Activated CD4-positive, alpha-beta T cell treated with anti-CD3 and anti-CD28 coated beads, Interleukin-2, amount 50 U/mL, for 4 hours (primary cell): ENCODE results near the gene DACH2.

ENCODE experiments used
- DNase-seq, 2 experiments: peaks; one replicate each; pipeline ENCODE4 v3.0.0-alpha.2; 2020

DACH2 gene

DNA sequence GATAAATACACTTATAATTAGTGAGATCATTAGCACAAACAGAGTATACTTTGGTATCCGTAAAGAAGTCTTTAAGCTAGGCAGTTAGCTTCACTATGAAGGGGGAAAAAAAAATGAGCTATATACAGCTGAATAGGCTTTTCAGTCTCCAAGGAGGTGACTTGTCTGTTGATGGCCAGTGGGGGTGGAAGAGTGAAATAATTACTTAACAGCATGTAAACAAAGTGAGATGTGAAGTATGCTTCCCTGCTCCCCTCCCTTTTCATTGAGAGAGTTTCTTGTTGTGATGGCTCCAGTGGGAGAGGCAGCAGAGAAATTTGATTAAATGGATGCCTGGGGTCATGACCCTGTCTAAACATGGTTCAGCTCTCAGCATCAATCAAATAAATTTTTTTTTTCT is 180.9 kb downstream of the DACH2 start:
- no peak for DNase-seq

DNA sequence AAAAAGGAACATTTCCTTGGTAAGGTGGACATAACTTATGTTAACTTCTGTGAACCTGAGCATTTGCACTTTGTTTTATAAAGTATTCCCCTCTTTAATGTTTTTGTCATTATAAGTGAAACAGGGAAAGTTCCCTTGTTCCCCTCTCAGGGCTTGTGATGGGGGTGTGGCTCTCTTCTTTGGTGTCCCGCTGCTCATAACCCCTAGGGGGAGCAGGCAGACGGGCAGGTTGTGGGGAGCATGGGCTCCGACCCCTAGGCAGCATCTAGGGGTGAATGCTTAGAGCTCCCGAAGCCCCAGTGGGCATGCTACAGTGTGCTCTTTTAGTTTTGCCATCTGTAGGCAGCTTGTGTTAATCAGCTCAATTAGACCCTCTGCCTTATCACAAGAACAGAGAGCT is 200.4 kb downstream of the DACH2 start:
- DNase-seq = no peak

DNA sequence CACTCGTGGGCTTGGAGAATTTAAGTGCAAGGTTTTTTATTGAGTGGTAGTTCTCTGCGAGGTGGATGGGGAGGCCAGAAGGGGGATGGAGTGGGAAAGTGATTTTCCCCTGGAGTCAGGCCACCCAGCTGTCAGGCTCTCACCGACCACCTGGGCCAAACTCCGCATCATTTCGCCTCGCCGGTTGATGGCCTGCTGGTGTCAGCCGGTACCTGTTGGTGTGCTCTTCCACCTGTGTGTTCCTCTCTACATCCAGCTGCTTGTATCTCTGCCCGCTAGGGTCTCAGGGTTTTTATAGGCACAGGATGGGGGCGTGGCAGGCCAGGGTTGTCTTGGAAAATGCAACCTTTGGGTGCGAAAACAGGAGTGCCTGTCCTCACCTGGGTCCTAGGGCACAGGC is 200.9 kb downstream of the DACH2 start:
- DNase-seq = no peak

DNA sequence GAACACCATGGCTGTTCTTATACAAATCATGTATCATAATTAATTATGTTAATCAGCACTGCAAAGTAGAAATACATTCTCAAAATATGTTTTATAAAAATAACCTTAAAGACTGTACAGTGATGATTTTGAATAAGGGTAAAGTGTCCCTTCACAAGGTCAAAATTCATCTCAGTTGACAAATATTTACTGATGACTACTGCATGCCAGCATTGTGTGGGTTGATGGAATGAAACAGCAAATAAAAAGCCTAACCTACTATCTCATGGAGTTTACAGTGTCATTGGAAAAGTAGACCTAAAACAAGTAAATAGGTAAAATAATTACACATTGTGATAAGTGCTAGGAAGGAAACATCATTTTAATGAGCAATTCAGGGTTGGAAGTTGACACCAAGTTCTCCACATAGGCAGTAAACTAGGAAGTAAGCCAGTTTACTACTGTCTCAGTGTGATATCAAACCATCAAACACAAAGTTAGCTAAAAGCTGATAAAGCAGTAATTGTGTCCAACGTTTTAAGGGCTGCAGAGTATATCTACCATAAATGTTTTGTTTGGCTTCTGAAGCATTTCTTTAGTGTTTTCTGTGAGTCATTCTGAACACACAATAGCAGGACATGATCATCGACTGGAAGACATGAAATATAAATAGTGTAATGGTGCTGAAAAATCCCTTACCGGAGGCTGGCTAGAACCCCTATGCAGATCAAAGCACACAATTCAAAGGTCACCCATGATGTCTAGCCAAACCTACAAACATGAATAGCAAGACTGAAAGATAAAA is 221.8 kb downstream of the DACH2 start:
- DNase-seq = no peak

DNA sequence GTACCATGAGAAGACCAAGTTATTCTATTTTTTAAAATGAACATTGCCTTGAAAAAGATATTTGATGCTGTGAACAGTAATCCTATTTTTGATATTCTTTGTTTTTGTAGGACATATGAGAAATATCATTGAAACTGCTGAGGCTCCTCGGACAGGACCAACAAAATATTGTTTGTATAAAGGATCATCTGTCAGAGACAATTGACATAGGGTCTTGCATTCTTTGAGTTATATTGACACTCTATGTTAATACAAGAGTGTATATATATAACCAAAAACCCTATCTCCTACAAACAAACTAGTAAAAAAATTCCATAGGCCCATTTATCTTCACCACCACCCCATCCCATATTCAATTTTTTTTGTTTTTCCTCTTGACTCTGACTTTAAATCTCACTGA is 222.7 kb downstream of the DACH2 start:
- DNase-seq = no peak

DNA sequence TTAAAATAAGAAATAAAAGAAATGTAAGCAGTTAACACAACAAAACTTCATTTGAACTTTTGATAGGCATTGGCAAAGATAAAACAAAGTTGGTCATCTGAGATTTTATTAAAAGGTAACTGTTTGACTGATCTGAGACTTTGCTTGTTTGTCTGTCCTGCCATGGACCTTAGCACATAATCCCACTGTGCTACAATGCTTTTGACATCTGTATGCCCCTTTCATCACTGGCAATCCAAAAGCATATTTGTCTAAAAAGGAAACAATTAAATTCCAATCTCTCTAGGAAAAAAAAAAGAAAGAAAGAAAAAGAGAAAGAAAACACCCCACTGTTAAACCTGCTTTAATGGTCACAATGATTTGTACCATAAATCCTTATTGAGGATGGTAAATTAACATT is 231.0 kb downstream of the DACH2 start:
- DNase-seq = no peak

DNA sequence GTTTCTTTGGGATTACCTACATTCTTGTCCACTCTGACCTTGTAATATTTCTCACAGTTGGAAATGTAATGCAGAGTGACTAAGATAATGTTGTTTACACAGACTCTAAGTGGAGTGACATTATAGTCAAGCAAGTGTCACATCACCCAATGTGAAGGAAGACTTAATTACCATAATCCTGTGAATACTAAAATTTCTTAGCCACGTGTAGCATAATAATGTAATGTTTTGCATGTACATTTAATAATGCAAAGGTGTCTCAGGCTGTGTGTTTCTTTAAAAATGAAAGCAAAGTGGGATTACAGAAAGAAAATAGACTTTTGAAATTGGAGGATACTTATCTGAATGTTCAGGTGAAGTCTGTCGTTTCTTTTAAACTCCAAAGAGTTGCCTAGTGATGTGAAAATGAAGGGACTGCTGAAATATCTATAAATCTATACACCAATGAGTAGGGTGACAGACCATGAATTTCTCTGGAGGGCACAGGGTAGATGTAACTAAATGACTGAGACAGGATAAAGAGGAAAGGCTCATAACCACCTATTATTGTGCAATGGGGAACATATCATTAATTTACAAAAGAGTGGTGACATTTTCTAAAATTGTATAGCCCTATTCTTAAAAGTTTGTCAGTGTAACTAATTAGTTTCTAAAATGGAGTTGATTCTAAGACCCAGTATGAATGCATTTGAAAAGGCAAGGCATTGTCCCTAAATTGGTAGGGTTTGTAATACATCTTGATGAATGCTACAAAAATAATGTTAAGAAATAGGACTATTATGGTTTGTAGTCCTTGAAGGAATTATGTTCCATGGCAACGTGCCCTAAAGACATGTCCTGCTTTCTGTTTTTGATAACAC is 235.7 kb downstream of the DACH2 start:
- DNase-seq = no peak

DNA sequence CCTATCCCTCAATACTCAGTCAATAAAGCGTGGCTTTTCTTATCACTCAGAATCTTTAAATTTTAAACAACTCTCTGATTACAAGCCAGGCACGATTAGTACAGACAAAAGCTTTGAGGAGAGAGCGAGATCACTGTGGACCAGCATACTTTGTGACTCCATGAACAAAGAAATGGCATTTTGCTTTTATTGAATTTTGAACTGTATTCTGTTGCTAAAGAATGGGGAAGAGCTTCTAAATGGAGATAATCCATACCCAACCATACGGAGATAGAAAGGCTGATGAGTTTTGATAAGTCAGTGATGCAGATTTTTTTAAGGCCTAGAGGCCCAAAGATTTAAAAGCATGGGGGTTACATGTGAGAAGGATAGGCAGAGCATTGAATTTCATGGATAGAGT is 259.1 kb downstream of the DACH2 start:
- DNase-seq = no peak

DNA sequence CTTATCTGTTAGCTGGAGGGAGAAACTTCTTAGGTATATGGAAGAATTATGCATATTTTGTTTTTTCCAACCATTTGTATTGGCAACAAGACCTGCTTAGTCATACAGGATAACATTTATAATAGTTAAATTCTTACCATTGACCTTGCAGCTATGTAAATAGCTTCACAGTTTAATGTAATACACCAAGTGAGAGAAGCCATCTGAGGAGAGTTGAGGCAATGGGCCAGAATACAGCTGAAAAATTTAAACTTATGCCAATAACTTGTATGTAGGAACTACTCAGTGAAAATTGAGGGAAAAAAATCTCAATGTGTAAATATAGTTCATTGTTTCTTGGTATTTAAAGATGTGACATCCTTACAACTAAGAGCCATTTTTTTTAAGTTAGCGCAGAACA is 273.5 kb downstream of the DACH2 start:
- no peak for DNase-seq

DNA sequence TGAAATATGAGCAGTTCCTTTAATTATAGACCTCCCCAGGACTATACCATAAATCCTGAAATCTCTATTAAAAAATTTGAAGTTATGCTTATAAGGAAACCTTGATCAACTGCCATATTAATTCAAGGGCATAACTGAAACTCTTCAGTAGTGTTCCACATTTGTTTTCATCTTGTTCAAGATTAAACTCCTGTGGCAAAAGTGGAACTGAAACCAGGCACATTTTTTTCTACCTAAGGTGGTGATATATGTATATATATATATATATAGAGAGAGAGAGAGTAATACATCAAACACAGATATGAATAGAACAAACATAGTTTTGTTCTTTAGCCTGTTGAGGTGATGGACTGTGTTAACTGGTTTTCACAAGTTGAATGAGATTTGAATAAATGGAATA is 287.9 kb downstream of the DACH2 start:
- DNase-seq = no peak

DNA sequence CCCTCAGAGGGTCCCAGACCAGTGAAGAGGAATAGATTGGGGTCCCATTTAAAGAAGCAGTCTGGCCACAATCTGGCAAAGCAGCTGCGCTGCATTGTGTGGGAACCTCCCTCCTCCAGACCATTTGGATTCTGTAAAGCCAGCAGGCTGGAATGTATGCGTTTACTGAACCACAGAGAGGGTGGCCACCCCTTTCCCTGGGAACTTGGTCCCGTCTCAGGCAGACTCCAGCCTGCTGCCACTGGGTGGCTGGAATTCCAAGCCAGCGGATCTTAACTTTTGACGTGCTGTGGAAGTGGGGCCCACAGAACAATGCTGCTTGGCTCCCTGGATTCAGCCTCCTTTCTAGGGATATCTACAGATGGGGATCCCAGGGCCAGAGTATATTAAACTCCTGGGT is 307.2 kb downstream of the DACH2 start:
- no peak for DNase-seq

DNA sequence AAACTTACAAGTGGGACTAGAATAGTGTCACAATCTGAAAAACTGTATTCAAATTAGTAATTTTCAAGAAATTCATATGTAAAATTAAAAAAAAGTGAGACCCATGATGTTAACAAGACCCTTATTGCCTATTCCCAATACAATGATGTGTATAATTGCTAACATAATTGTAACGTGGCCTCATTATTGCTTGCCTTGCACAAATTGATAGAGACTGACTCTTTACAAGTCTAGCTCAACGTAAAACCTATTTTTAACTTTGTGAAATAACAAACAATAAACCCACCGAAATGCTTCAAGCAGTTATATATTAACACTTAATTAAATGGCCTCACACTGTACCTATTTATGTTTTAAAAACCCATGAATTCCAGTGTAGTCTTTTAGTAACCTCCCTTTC is 312.5 kb downstream of the DACH2 start:
- DNase-seq = no peak

DNA sequence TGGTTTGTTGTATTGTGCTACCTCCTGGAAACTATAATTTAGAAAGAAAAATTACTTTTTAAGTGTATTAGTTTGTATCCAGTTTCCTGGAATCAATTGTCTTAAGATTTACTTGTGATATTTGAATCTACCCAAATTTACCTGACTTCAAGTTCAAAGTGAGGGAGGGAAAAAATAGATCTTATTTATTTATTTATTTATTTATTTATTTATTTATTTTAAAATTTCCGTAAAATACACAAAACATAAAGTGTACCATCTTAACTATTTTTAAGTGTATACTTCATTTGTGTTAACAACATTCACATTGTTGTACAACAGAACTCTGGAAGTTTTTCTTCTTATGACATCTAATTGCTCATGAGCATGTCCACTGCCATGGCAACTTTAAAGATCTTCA is 356.0 kb downstream of the DACH2 start:
- DNase-seq = no peak

DNA sequence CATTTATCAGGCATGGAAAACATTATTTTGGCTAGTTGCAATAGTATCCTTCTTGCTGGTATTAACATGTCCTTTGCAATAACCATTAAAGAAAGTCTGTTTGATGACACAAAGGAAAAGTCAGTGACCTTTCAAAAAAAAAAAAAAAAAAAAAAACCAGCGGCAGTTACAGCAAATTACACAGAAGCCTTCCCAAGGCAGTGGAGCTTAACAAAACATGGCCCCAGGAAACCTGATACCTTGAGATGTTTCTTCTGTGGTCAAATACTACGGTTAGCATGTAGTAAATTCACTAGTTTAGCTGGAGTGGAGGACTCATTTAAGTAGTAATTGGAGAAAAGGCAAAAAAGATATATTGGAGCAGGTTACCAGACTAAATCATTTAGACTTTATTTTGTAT is 359.1 kb downstream of the DACH2 start:
- DNase-seq = no peak

DNA sequence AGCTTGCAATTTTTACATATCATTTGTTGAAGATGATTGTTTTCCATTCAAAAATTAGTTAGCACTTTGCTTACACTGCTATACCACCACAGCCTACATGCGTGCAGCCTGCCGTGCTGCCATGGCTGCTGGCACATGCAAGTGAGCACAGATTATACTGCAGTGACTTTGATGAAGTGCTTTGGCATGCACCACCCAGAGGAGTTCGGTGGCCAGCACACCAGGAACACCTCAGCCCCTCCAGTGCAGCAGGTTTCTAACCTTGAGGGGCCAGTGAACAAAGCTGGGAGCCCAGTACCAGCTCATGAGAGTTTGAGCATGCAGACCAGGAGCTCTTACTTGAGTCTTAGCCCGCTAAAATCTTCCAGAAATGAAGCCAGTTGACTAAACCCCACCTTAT is 431.5 kb downstream of the DACH2 start:
- DNase-seq = no peak

DNA sequence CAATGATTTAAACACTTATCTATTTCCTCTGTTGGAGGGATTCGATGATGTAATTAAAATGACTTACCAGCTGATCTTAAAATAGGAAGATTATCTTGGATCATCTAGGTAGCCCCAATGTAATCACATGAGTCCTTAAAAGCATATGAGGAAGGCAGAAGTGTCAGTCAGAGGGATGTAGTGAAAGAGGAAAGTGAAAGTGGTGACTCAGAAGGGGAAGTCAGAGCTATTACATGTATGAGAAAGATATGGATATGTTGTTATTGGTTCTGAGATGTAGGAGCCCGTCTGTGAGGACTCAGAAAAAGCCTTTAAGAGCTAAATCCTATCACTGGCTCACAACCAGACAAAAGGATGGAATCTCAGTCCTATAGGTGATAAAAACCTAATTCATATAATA is 456.4 kb downstream of the DACH2 start:
- DNase-seq = no peak

DNA sequence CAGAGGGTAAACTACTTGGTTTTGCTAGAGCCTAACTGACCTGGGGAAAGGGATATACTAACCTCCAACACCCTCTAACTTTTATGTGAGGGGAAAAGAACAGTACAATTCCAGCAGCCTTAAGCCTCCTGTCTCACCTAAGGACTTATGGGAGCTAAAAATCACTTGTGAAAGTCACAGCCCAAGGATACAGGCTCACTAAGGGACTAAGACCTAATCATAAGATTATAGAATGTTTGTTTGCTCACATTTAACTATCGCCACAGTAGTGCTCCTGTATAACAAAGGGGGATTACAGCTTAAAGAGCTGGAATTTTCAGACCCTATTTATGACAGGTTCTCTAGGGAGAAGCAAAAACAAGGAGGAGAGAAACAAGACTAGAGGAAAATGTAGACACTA is 548.7 kb downstream of the DACH2 start:
- DNase-seq = no peak

DNA sequence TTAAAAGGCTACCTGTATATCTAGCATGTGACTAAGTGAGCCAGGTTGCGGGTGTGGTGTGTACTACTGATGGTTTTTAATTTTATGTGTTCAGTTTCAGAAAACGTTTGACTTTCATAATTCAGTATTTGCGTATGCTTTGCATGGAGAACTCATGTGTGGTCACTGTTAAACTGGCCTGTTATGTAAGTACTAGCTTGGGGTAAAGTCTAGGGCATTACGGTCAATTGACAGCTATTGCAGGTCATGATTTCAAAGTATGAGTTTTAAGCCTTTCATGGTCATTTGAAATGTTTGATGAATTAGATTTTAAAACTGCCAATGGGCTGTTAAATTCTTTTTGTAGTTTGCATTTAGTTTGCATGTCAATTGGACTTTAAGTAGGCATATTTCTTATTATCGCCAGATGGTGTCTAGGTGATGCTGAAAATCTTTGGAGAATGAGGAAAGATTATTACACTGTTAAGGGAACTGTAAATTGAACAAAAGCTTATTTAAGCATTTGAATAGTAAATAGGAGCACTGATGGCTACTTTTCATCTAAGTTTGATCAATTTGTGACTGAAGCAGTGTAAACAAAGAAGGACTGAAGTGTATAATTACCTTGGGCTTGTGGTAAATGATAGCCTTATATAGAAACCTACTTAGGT is 563.4 kb downstream of the DACH2 start:
- no peak for DNase-seq

DNA sequence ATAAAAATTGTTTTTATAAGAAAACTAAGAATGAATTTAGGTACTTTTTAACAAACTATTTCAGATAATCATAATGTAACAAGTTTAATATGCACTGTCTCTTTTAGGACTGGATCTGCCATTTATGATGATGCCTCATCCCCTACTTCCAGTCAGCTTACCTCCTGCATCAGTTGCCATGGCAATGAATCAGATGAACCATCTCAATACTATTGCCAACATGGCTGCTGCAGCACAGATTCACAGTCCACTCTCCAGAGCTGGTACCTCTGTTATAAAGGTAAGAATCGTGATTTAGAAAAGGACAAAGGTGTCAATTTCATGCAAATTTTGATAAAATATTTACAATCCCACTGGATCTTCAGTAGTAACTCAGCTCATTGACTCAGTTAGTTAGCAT is 566.2 kb downstream of the DACH2 start:
- DNase-seq = no peak

DNA sequence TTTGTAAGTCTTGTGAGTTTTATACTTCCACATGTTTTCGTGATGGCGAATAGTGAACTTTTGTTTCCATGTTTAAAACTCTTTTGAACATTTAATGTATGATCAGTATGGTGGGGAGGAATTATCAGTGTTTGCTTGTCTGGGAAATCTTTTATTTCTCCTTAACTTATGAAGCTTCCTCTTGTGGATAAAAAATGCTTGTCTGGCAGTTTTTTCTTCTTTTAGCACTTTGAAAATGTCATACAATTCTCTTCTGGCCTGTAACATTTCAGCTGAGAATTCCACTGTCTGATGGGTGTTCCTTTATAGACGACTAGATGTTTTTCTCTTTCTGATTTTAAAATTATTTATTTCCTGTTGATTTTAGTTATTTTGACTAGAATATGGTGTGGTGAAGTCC is 576.0 kb downstream of the DACH2 start:
- DNase-seq = no peak

DNA sequence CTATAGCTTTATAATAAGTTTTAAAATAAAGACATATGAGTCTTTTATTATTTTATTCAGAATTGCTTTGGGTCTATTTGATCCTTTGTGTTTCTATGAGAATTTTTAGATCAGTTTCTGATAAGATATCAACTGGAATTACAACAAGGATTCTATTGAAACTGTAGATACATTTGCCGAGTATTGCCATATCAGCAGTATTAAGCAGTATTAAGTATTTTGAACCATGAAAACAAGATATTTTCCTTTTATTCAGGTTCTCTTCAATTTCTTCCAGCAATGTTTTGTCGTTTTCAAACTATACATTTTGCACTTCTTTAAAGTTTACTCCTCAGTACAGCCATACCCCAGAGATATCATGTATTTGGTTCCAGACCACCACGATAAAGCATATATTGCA is 598.8 kb downstream of the DACH2 start:
- no peak for DNase-seq

DNA sequence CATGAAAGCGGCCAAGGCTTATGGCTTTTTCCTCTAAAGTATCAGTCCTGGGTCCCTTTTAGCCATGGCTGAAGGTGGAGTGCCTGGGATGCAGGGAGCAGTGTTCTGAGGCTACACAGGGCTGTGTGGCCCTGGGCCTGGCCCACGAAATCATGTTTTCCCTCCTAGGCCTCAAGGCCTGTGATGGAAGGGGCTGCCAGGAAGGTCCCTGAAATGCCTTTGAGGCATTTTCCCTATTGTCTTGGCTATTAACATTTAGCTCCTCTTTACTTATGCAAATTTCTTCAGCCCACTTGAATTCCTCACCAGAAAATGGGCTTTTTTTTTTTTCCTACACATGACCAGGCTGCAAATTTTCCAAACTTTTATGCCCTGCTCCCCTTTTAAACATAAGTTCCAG is 657.0 kb downstream of the DACH2 start:
- no peak for DNase-seq

DNA sequence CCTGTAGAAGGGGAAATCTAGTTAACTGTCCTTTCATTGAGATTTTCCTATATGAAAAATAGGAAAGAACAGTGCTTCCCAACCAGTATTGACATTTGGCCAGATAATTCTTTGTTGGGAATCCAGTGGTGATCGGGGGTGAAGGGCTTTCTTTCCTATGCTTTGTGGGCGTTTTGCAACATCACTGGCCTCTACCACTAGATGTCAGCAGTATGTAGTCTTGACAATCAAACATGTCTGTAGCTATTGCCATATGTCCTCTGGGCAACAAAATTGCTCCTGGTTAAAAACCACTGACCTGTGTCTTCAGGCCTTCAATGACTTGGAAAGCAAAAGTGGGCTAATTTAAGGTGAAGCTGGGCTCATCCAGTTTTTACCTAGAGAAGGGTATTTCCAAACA is 658.5 kb downstream of the DACH2 start:
- DNase-seq = no peak

DNA sequence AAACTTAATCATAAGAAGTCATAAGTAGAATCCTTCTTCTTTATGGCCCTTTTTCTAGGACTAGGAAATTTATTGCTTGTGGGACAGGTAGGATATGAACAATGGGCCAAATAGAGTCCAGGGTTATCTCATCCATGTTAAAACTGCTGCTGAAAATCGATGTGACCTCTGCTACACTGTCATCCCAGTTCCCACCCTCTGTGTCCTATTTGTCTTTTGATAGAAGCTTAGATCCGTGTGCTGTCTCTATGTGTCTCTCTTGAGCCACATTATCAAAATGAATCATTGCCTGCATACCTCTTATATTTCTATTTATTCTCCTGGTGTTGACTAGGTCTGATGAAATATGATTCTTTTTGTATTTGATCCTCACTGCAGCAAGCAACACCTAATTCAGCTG is 661.4 kb downstream of the DACH2 start:
- no peak for DNase-seq
